ENCODE data around the gene PRIM2.
"Not testable (repeated sequence)": the region's sequence is repeated elsewhere in the genome, so short reads cannot be mapped to it uniquely, and the experiment has no call there.

The PRIM2 gene

GRCh38 chr6:57500368-57501021 lies 183.1 kb downstream of the PRIM2 start:
- not testable (repeated sequence) for DNase-seq (ENCODE audit: low read depth in 2 of 2, low spot score in 1 of 2)

GRCh38 chr6:57502387-57502786 lies 185.0 kb downstream of the PRIM2 start:
- DNase-seq (ENCODE audit: low read depth in 2 of 2, low spot score in 1 of 2) = not testable (repeated sequence)

GRCh38 chr6:57505251-57505650 lies 187.8 kb downstream of the PRIM2 start:
- not testable (repeated sequence) for DNase-seq (ENCODE audit: low read depth in 2 of 2, low spot score in 1 of 2)

GRCh38 chr6:57510390-57510789 lies 193.0 kb downstream of the PRIM2 start:
- not testable (repeated sequence) for DNase-seq (ENCODE audit: low read depth in 2 of 2, low spot score in 1 of 2)

GRCh38 chr6:57515171-57515570 lies 197.7 kb downstream of the PRIM2 start:
- DNase-seq (ENCODE audit: low read depth in 2 of 2, low spot score in 1 of 2) = not testable (repeated sequence)

GRCh38 chr6:57515845-57516244 lies 198.4 kb downstream of the PRIM2 start:
- DNase-seq (ENCODE audit: low read depth in 2 of 2, low spot score in 1 of 2) = not testable (repeated sequence)

GRCh38 chr6:57516776-57517175 lies 199.3 kb downstream of the PRIM2 start:
- DNase-seq (ENCODE audit: low read depth in 2 of 2, low spot score in 1 of 2) = not testable (repeated sequence)

- not testable (repeated sequence) for DNase-seq (ENCODE audit: low read depth in 2 of 2, low spot score in 1 of 2)
These were observed 201.8 kb downstream of the PRIM2 start for GRCh38 chr6:57519198-57519597.

- not testable (repeated sequence) for DNase-seq (ENCODE audit: low read depth in 2 of 2, low spot score in 1 of 2)
These were observed 203.7 kb downstream of the PRIM2 start for GRCh38 chr6:57521085-57521484.

GRCh38 chr6:57523221-57523620 lies 205.8 kb downstream of the PRIM2 start:
- DNase-seq (ENCODE audit: low read depth in 2 of 2, low spot score in 1 of 2) = not testable (repeated sequence)

GRCh38 chr6:57529755-57530154 lies 212.3 kb downstream of the PRIM2 start:
- not testable (repeated sequence) for DNase-seq (ENCODE audit: low read depth in 2 of 2, low spot score in 1 of 2)

GRCh38 chr6:57532660-57533059 lies 215.2 kb downstream of the PRIM2 start:
- DNase-seq (ENCODE audit: low read depth in 2 of 2, low spot score in 1 of 2) = not testable (repeated sequence)

- not testable (repeated sequence) for DNase-seq (ENCODE audit: low read depth in 2 of 2, low spot score in 1 of 2)
These were observed 217.7 kb downstream of the PRIM2 start for GRCh38 chr6:57535121-57535520.

GRCh38 chr6:57535994-57536393 lies 218.6 kb downstream of the PRIM2 start:
- not testable (repeated sequence) for DNase-seq (ENCODE audit: low read depth in 2 of 2, low spot score in 1 of 2)

GRCh38 chr6:57537916-57538315 lies 220.5 kb downstream of the PRIM2 start:
- not testable (repeated sequence) for DNase-seq (ENCODE audit: low read depth in 2 of 2, low spot score in 1 of 2)

GRCh38 chr6:57551961-57552360 lies 234.5 kb downstream of the PRIM2 start:
- DNase-seq (ENCODE audit: low read depth in 2 of 2, low spot score in 1 of 2) = not testable (repeated sequence)

- not testable (repeated sequence) for DNase-seq (ENCODE audit: low read depth in 2 of 2, low spot score in 1 of 2)
These were observed 240.4 kb downstream of the PRIM2 start for GRCh38 chr6:57557855-57558254.

- DNase-seq (ENCODE audit: low read depth in 2 of 2, low spot score in 1 of 2) = not testable (repeated sequence)
These were observed 241.7 kb downstream of the PRIM2 start for GRCh38 chr6:57559170-57559569.

- DNase-seq (ENCODE audit: low read depth in 2 of 2, low spot score in 1 of 2) = not testable (repeated sequence)
These were observed 244.8 kb downstream of the PRIM2 start for GRCh38 chr6:57562233-57562632.

- not testable (repeated sequence) for DNase-seq (ENCODE audit: low read depth in 2 of 2, low spot score in 1 of 2)
These were observed 254.7 kb downstream of the PRIM2 start for GRCh38 chr6:57572119-57572518.

GRCh38 chr6:57572844-57573243 lies 255.4 kb downstream of the PRIM2 start:
- DNase-seq (ENCODE audit: low read depth in 2 of 2, low spot score in 1 of 2) = not testable (repeated sequence)

- DNase-seq (ENCODE audit: low read depth in 2 of 2, low spot score in 1 of 2) = not testable (repeated sequence)
These were observed 259.6 kb downstream of the PRIM2 start for GRCh38 chr6:57577023-57577422.

- DNase-seq (ENCODE audit: low read depth in 2 of 2, low spot score in 1 of 2) = not testable (repeated sequence)
These were observed 262.1 kb downstream of the PRIM2 start for GRCh38 chr6:57579489-57579888.

Data from stimulated activated CD8-positive, alpha-beta memory T cell treated with anti-CD3 and anti-CD28 coated beads, Interleukin-4, amount 100 ng/mL, for 1 hour (primary cell).